HEK293 (cell line): ENCODE measurements around the gene PSMC2.
A peak's percentile ranks its signal among the peaks of the same experiment; 100 is the strongest.

Experiments used
- CTCF ChIA-PET: fragments of 350-600 bp; formaldehyde crosslinking; extraction: SDS; loops from one replicate; lab custom pipeline; 2021; ENCODE audit warnings: antibody characterized with exemption; lab: Yijun Ruan, JAX
- POLR2A ChIA-PET: fragments of 300-600 bp; formaldehyde crosslinking; extraction: SDS; loops from one replicate; lab custom pipeline; 2020; ENCODE audit warnings: antibody characterized with exemption, inconsistent platforms; lab: Yijun Ruan, JAX
- H3K27ac ChIP-seq: fragments of 200-500 bp; sonication (Bioruptor generic); 2 replicates; pipeline ENCODE4 v1.5.1; 2014; ENCODE audit warnings: low read depth, low read length, control low read depth, inconsistent platforms; ENCODE audit errors: extremely low read depth
- H3K36me3 ChIP-seq, 2 experiments: fragments of 200-500 bp in 1 of 2; sonication (Bioruptor generic) in 1 of 2; 1 replicate in 1 of 2; 2 replicates in 1 of 2; pipeline ENCODE4 v1.5.1; 2014 to 2017; ENCODE audit warnings: inconsistent platforms in 2 of 2, low read length in 2 of 2; ENCODE audit not compliant: control insufficient read depth in 2 of 2, insufficient read depth in 1 of 2
- H3K4me1 ChIP-seq: fragments of 200-500 bp; sonication (Bioruptor generic); 2 replicates; pipeline ENCODE4 v1.5.1; 2014; ENCODE audit warnings: mild to moderate bottlenecking, low read length, inconsistent platforms; ENCODE audit not compliant: control insufficient read depth, insufficient read depth
- H3K4me3 ChIP-seq: 2 replicates; pipeline ENCODE4 v1.5.1; 2011; ENCODE audit warnings: low read depth, mild to moderate bottlenecking, control low read depth, low read length, moderate library complexity
- H3K9me3 ChIP-seq: fragments of 200-500 bp; sonication (Bioruptor generic); 2 replicates; pipeline ENCODE4 v1.5.1; 2014; ENCODE audit warnings: low read depth, low read length, inconsistent platforms; ENCODE audit not compliant: control insufficient read depth, insufficient read depth
- INSM2 ChIP-seq: fragments of 450-650 bp; formaldehyde crosslinking; IDR thresholded peaks from 2 replicates; pipeline ENCODE4 v1.5.1; 2016; ENCODE audit warnings: missing biosample characterization, missing genetic modification characterization
- KLF1 ChIP-seq: fragments of 450-650 bp; formaldehyde crosslinking; IDR thresholded peaks from 2 replicates; pipeline ENCODE4 v1.5.1; 2016; ENCODE audit warnings: missing biosample characterization, missing genetic modification characterization
- PRDM10 ChIP-seq: fragments of 450-650 bp; formaldehyde crosslinking; IDR thresholded peaks from 2 replicates; pipeline ENCODE4 v1.5.1; 2016; ENCODE audit warnings: missing biosample characterization, missing genetic modification characterization
- SALL2 ChIP-seq: fragments of 450-650 bp; formaldehyde crosslinking; IDR thresholded peaks from 2 replicates; pipeline ENCODE4 v1.5.0; 2017; ENCODE audit warnings: missing biosample characterization, mild to moderate bottlenecking, missing genetic modification characterization, borderline replicate concordance
- SCRT2 ChIP-seq: fragments of 450-650 bp; formaldehyde crosslinking; IDR thresholded peaks from 2 replicates; pipeline ENCODE4 v1.5.1; 2016; ENCODE audit warnings: missing biosample characterization, missing genetic modification characterization
- ZFP41 ChIP-seq: fragments of 450-650 bp; formaldehyde crosslinking; IDR thresholded peaks from 2 replicates; pipeline ENCODE4 v1.5.1; 2016; ENCODE audit warnings: missing biosample characterization, missing genetic modification characterization, borderline replicate concordance
- ZNF140 ChIP-seq: fragments of 450-650 bp; formaldehyde crosslinking; IDR thresholded peaks from 2 replicates; pipeline ENCODE4 v1.5.1; 2016; ENCODE audit warnings: missing biosample characterization, missing genetic modification characterization
- ZNF248 ChIP-seq: fragments of 450-650 bp; formaldehyde crosslinking; IDR thresholded peaks from 2 replicates; pipeline ENCODE4 v1.5.1; 2017; ENCODE audit warnings: missing biosample characterization, missing genetic modification characterization
- ZNF324 ChIP-seq: fragments of 450-650 bp; formaldehyde crosslinking; IDR thresholded peaks from 2 replicates; pipeline ENCODE4 v1.5.1; 2016; ENCODE audit warnings: missing biosample characterization, missing genetic modification characterization
- ZNF335 ChIP-seq: fragments of 450-650 bp; formaldehyde crosslinking; conservative IDR thresholded peaks from 2 replicates; pipeline ENCODE4 v1.5.1; 2016; ENCODE audit warnings: missing biosample characterization, missing genetic modification characterization
- ZNF341 ChIP-seq: fragments of 450-650 bp; formaldehyde crosslinking; IDR thresholded peaks from 2 replicates; pipeline ENCODE4; 2016; ENCODE audit warnings: low read depth, missing biosample characterization, missing genetic modification characterization
- ZNF362 ChIP-seq: fragments of 450-650 bp; formaldehyde crosslinking; IDR thresholded peaks from 2 replicates; pipeline ENCODE4 v1.5.1; 2016; ENCODE audit warnings: missing biosample characterization, missing genetic modification characterization
- ZNF426 ChIP-seq: fragments of 450-650 bp; formaldehyde crosslinking; IDR thresholded peaks from 2 replicates; pipeline ENCODE4 v1.5.1; 2017; ENCODE audit warnings: missing biosample characterization, missing genetic modification characterization, mild to moderate bottlenecking, inconsistent platforms, moderate library complexity
- ZNF677 ChIP-seq: fragments of 450-650 bp; IDR thresholded peaks from 2 replicates; pipeline ENCODE4 v1.5.0; 2018; ENCODE audit warnings: missing biosample characterization, mild to moderate bottlenecking, missing genetic modification characterization, moderate library complexity
- ZNF830 ChIP-seq: fragments of 450-650 bp; IDR thresholded peaks from 2 replicates; pipeline ENCODE4 v1.5.0; 2018; ENCODE audit warnings: missing biosample characterization, missing genetic modification characterization, low read depth, mild to moderate bottlenecking, moderate library complexity
- ZNF843 ChIP-seq: fragments of 450-650 bp; formaldehyde crosslinking; IDR thresholded peaks from 2 replicates; pipeline ENCODE4 v1.5.1; 2016; ENCODE audit warnings: missing biosample characterization, missing genetic modification characterization
- TF ChIP-seq, protein P1 (sequence below): sonication (generic); formaldehyde crosslinking; IDR thresholded peaks from 2 replicates; pipeline ENCODE4 v1.8.1; 2022; ENCODE audit warnings: mild to moderate bottlenecking, moderate library complexity, missing genetic modification reagents
- TF ChIP-seq, protein P2 (sequence below): fragments of 450-650 bp; formaldehyde crosslinking; IDR thresholded peaks from 2 replicates; pipeline ENCODE4 v1.5.1; 2017; ENCODE audit warnings: missing biosample characterization, missing genetic modification characterization
- TF ChIP-seq, protein P3 (sequence below): fragments of 450-650 bp; formaldehyde crosslinking; conservative IDR thresholded peaks from 2 replicates; pipeline ENCODE4 v1.5.1; 2016; ENCODE audit warnings: low read depth, missing biosample characterization, missing genetic modification characterization
- TF ChIP-seq, protein P4 (sequence below): fragments of 450-650 bp; IDR thresholded peaks from 2 replicates; pipeline ENCODE4 v1.5.1; 2018; ENCODE audit warnings: missing biosample characterization, mild to moderate bottlenecking, missing genetic modification characterization

PSMC2 gene

DNA sequence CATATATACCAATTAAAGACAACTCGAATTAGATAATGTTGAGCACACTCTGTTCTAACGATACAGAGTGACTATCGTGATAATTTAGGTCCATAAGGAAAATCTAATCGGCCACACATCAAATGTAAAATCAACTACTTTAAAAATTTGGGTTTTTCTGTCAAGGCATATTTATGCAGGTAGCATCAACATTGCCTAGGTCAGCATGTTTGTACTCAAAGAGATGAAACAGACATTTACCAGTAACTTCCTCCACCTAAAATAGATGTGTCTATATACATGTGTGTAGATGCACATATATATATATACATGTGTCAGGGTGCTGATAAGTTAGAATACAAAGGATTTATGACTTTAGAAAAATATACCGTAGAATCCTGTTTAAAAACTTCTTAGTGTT is 22.0 kb downstream of the PSMC2 start:
- TF ChIP-seq ZNF335 (tag by site-specific recombination) (no peak), KLF1 (tag by site-specific recombination) (no peak), ZNF324 (tag by site-specific recombination) (no peak), ZNF341 (no peak), ZNF830 (tag by site-specific recombination) (no peak), INSM2 (tag by site-specific recombination) (no peak), ZNF248 (tag by site-specific recombination) (no peak), SALL2 (no peak), ZNF426 (tag by site-specific recombination) (no peak), ZNF140 (tag by site-specific recombination) (no peak), ZNF843 (tag by site-specific recombination) (no peak)
- TF ChIP-seq, protein P1, sequence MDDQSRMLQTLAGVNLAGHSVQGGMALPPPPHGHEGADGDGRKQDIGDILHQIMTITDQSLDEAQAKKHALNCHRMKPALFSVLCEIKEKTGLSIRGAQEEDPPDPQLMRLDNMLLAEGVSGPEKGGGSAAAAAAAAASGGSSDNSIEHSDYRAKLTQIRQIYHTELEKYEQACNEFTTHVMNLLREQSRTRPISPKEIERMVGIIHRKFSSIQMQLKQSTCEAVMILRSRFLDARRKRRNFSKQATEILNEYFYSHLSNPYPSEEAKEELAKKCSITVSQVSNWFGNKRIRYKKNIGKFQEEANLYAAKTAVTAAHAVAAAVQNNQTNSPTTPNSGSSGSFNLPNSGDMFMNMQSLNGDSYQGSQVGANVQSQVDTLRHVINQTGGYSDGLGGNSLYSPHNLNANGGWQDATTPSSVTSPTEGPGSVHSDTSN (CRISPR knock-in tag), result no peak
- TF ChIP-seq, protein P2, sequence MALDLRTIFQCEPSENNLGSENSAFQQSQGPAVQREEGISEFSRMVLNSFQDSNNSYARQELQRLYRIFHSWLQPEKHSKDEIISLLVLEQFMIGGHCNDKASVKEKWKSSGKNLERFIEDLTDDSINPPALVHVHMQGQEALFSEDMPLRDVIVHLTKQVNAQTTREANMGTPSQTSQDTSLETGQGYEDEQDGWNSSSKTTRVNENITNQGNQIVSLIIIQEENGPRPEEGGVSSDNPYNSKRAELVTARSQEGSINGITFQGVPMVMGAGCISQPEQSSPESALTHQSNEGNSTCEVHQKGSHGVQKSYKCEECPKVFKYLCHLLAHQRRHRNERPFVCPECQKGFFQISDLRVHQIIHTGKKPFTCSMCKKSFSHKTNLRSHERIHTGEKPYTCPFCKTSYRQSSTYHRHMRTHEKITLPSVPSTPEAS, result no peak
- H3K4me1 ChIP-seq, result no peaks in the 10 kb centered on the region
- ChIA-PET CTCF (interaction anchor here (0.6 kb wide), 1 partner anchor 43 kb away, joined by 3 read pairs; no protein-coding TSS in a partner anchor), POLR2A (no interaction called here)
- H3K4me3 ChIP-seq, result no peak overlapping the region
- peaks cover 42 to 49% of the 10 kb centered on the region in 2 experiments for H3K36me3 ChIP-seq
- H3K27ac ChIP-seq, result no peak overlapping the region
- H3K9me3 ChIP-seq, result no peaks in the 10 kb centered on the region

DNA sequence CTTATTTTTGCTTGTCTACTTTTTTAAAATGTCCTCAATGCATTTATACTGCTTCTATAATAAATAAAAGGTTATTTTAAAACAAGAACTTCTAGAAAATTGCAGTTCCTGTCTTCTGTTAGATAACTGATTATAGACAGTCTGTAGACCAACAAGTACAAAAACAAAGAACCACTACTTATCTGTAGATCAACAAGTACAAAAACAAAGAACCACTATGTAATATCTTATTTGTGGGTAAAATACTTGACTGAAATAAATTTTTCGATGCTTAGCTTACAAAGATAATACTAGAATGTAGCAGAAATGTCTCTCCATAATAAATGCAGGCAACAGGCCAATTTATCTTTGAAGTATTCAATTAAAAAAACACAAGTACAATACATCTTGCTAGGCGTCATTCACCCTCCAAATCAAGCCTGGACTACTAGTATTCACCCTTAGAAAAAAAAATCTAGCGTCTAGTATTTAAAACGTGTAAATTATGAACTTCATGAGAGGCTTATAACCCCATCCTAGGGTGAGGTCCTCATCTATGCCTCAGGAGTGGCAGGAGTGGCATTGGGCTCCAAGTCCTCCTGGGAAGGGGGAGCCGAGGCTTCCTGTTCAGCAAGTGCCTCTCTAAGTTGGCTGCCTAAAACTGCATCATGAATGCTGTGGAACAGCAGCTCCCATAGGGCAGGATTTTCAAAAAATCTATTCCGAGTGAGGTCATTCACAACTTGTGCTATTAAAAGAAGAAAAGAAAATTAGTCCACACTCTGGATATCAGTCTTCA is 26.6 kb downstream of the PSMC2 start:
- ChIA-PET CTCF (no interaction called here), POLR2A (no interaction called here)
- Histone ChIP-seq H3K4me3 (no peak overlapping the region), H3K27ac (no peak overlapping the region), H3K4me1 (no peaks in the 10 kb centered on the region), H3K9me3 (no peaks in the 10 kb centered on the region), H3K36me3 (peaks cover 5 to 6% of the 10 kb centered on the region in 2 experiments; a peak in 2 of 3 replicates)
- TF ChIP-seq, protein P3, sequence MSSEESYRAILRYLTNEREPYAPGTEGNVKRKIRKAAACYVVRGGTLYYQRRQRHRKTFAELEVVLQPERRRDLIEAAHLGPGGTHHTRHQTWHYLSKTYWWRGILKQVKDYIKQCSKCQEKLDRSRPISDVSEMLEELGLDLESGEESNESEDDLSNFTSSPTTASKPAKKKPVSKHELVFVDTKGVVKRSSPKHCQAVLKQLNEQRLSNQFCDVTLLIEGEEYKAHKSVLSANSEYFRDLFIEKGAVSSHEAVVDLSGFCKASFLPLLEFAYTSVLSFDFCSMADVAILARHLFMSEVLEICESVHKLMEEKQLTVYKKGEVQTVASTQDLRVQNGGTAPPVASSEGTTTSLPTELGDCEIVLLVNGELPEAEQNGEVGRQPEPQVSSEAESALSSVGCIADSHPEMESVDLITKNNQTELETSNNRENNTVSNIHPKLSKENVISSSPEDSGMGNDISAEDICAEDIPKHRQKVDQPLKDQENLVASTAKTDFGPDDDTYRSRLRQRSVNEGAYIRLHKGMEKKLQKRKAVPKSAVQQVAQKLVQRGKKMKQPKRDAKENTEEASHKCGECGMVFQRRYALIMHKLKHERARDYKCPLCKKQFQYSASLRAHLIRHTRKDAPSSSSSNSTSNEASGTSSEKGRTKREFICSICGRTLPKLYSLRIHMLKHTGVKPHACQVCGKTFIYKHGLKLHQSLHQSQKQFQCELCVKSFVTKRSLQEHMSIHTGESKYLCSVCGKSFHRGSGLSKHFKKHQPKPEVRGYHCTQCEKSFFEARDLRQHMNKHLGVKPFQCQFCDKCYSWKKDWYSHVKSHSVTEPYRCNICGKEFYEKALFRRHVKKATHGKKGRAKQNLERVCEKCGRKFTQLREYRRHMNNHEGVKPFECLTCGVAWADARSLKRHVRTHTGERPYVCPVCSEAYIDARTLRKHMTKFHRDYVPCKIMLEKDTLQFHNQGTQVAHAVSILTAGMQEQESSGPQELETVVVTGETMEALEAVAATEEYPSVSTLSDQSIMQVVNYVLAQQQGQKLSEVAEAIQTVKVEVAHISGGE (tag by site-specific recombination), result no peak
- TF ChIP-seq, protein P4, sequence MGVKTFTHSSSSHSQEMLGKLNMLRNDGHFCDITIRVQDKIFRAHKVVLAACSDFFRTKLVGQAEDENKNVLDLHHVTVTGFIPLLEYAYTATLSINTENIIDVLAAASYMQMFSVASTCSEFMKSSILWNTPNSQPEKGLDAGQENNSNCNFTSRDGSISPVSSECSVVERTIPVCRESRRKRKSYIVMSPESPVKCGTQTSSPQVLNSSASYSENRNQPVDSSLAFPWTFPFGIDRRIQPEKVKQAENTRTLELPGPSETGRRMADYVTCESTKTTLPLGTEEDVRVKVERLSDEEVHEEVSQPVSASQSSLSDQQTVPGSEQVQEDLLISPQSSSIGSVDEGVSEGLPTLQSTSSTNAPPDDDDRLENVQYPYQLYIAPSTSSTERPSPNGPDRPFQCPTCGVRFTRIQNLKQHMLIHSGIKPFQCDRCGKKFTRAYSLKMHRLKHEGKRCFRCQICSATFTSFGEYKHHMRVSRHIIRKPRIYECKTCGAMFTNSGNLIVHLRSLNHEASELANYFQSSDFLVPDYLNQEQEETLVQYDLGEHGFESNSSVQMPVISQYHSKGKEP (tag by site-specific recombination), result no peak
- TF ChIP-seq ZNF362 (tag by site-specific recombination) (peak; percentile 57), ZNF677 (tag by site-specific recombination) (no peak), ZFP41 (tag by site-specific recombination) (no peak), SCRT2 (tag by site-specific recombination) (peak; percentile 73), PRDM10 (tag by site-specific recombination) (0 out of 2 replicates have a peak, but pooled peaks have one; percentile 28)
